Activated naive CD8-positive, alpha-beta T cell treated with anti-CD3 and anti-CD28 coated beads, Interleukin-2, amount 50 U/mL, for 16 hours (primary cell): ENCODE measurements around the gene SF3B6.

Experiments used
- DNase-seq: peaks from one replicate; pipeline ENCODE4 v3.0.0-alpha.2; 2020; ENCODE audit warnings: low read depth, low spot score

Gene SF3B6

DNA sequence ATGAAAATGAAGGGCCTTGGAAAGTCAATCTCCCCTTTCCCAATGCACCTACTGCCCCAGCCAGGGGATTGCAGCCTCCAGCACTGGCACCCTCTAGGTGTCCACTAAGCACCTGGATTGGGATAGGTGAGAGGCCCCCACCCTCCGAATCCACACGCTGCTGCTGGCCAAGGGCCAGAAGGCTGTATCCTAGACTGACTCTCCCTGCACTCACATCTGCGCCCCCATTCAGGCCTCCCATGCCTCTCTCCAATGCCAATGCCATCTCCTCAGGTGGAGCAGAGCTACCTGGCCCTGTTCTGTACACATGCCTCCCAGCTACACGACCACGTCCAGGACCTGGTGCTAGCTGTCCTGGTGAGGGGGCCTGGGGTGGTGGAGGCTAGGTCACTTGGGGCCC lies 56.4 kb downstream of the SF3B6 start:
- DNase-seq = no peak

GRCh38 chr2:24018241-24018640 lies 57.9 kb downstream of the SF3B6 start:
- no peak for DNase-seq

- DNase-seq = no peak
These were observed 58.4 kb downstream of the SF3B6 start for GRCh38 chr2:24017711-24018110.
